H9 (cell line): ENCODE results near the gene NUDT3. TPM values are rescaled to one million over a fixed set of nuclear protein-coding genes. Genes with fewer than 3 reads are reported as not detected.

ENCODE experiments used
- DNase-seq: peaks from one replicate; pipeline ENCODE4 v3.0.0-alpha.2; 2017
- H2AFZ ChIP-seq: one replicate; pipeline ENCODE4 v1.6.1; 2013; ENCODE audit warnings: mild to moderate bottlenecking, low read length, control low read depth, moderate library complexity
- H2AK5ac ChIP-seq: 2 replicates; pipeline ENCODE4 v1.6.1; 2013; ENCODE audit warnings: low read length, control low read depth, mixed read lengths; ENCODE audit not compliant: insufficient read length
- H2BK120ac ChIP-seq: one replicate; pipeline ENCODE4 v1.6.1; 2013; ENCODE audit warnings: low read depth, mild to moderate bottlenecking, low read length, control low read depth, inconsistent platforms; ENCODE audit not compliant: poor library complexity, severe bottlenecking
- H2BK12ac ChIP-seq: 2 replicates; pipeline ENCODE4 v1.6.1; 2013; ENCODE audit warnings: low read length, control low read depth, mixed read lengths, low read depth; ENCODE audit not compliant: insufficient read length
- H2BK15ac ChIP-seq: 2 replicates; pipeline ENCODE4 v1.6.1; 2013; ENCODE audit warnings: low read depth, low read length, control low read depth
- H2BK20ac ChIP-seq: one replicate; pipeline ENCODE4 v1.6.1; 2013; ENCODE audit warnings: low read depth, mild to moderate bottlenecking, low read length, control low read depth, inconsistent platforms; ENCODE audit not compliant: poor library complexity, severe bottlenecking
- H2BK5ac ChIP-seq: 2 replicates; pipeline ENCODE4 v1.6.1; 2013; ENCODE audit warnings: low read length, control low read depth, mixed read lengths; ENCODE audit not compliant: insufficient read length
- H3K14ac ChIP-seq: 2 replicates; pipeline ENCODE4 v1.6.1; 2013; ENCODE audit warnings: low read length, control low read depth; ENCODE audit not compliant: insufficient read depth
- H3K18ac ChIP-seq: 2 replicates; pipeline ENCODE4 v1.6.1; 2013; ENCODE audit warnings: low read depth, mild to moderate bottlenecking, mixed read lengths, low read length, control low read depth; ENCODE audit not compliant: insufficient read length
- H3K23ac ChIP-seq: 2 replicates; pipeline ENCODE4 v1.6.1; 2013; ENCODE audit warnings: low read length, control low read depth, mixed read lengths, low read depth; ENCODE audit not compliant: insufficient read length
- H3K23me2 ChIP-seq: 2 replicates; pipeline ENCODE4 v1.6.1; 2013; ENCODE audit warnings: low read depth, mild to moderate bottlenecking, mixed read lengths, low read length, control low read depth; ENCODE audit not compliant: insufficient read length, poor library complexity, severe bottlenecking
- H3K27ac ChIP-seq: 2 replicates; pipeline ENCODE4 v1.5.1; 2013; ENCODE audit warnings: low read length, control low read depth, mixed read lengths, low read depth; ENCODE audit not compliant: insufficient read length
- H3K27me3 ChIP-seq: 2 replicates; pipeline ENCODE4 v1.6.1; 2013; ENCODE audit warnings: low read length, control low read depth, inconsistent platforms; ENCODE audit not compliant: insufficient read depth
- H3K4ac ChIP-seq: 2 replicates; pipeline ENCODE4 v1.6.1; 2013; ENCODE audit warnings: low read depth, mild to moderate bottlenecking, control low read depth, inconsistent platforms, low read length, moderate library complexity
- H3K4me1 ChIP-seq: 2 replicates; pipeline ENCODE4 v1.6.1; 2013; ENCODE audit warnings: low read length, control low read depth, inconsistent platforms; ENCODE audit not compliant: insufficient read depth
- H3K4me2 ChIP-seq: 2 replicates; pipeline ENCODE4 v1.6.1; 2013; ENCODE audit warnings: low read length, control low read depth, mixed read lengths; ENCODE audit not compliant: insufficient read length, insufficient read depth
- H3K56ac ChIP-seq: 2 replicates; pipeline ENCODE4 v1.6.1; 2013; ENCODE audit warnings: low read depth, mild to moderate bottlenecking, mixed read lengths, low read length, control low read depth; ENCODE audit not compliant: insufficient read length
- H3K79me1 ChIP-seq: 2 replicates; pipeline ENCODE4 v1.6.1; 2013; ENCODE audit warnings: low read depth, mild to moderate bottlenecking, moderate library complexity, low read length, control low read depth, inconsistent platforms; ENCODE audit not compliant: insufficient read depth, poor library complexity, severe bottlenecking
- H3K79me2 ChIP-seq: 2 replicates; pipeline ENCODE4 v1.6.1; 2013; ENCODE audit warnings: low read length, control low read depth, inconsistent platforms; ENCODE audit not compliant: insufficient read depth
- H3K9ac ChIP-seq: 2 replicates; pipeline ENCODE4 v1.6.1; 2013; ENCODE audit warnings: low read length, control low read depth, mixed read lengths; ENCODE audit not compliant: insufficient read length; ENCODE audit errors: extremely low read depth
- H3K9me3 ChIP-seq: one replicate; pipeline ENCODE4 v1.6.1; 2013; ENCODE audit warnings: low read depth, low read length, inconsistent platforms; ENCODE audit not compliant: control insufficient read depth
- H3T11ph ChIP-seq: one replicate; pipeline ENCODE4 v1.6.1; 2013; ENCODE audit warnings: mild to moderate bottlenecking, low read length, control low read depth, inconsistent platforms
- H4K20me1 ChIP-seq: one replicate; pipeline ENCODE4 v1.6.1; 2013; ENCODE audit not compliant: control insufficient read depth, insufficient read length, insufficient read depth
- H4K5ac ChIP-seq: 2 replicates; pipeline ENCODE4 v1.6.1; 2013; ENCODE audit warnings: low read depth, mild to moderate bottlenecking, mixed read lengths, low read length, control low read depth; ENCODE audit not compliant: insufficient read length
- H4K8ac ChIP-seq: replicated peaks from 2 replicates; pipeline ENCODE4 v1.6.1; 2013; ENCODE audit warnings: low read length, control low read depth, mixed read lengths, low read depth; ENCODE audit not compliant: insufficient read length
- H4K91ac ChIP-seq: 2 replicates; pipeline ENCODE4 v1.6.1; 2013; ENCODE audit warnings: low read depth, mild to moderate bottlenecking, moderate library complexity, mixed read lengths, low read length, control low read depth; ENCODE audit not compliant: insufficient read length
- H3K27ac Mint-ChIP-seq, 3 experiments: 2 replicates in 2 of 3; 3 replicates in 1 of 3; pipeline ENCODE4 v1.8.0; 2020 to 2021; ENCODE audit warnings: mixed read lengths in 3 of 3, mild to moderate bottlenecking in 1 of 3, moderate library complexity in 1 of 3
- H3K27me3 Mint-ChIP-seq: 2 replicates; pipeline ENCODE4 v1.8.0; 2021; ENCODE audit warnings: low read depth, mild to moderate bottlenecking, moderate library complexity, mixed read lengths
- H3K36me3 Mint-ChIP-seq, 3 experiments: 2 replicates in 2 of 3; 3 replicates in 1 of 3; pipeline ENCODE4 v1.8.0; 2020 to 2021; ENCODE audit warnings: low read depth in 3 of 3, mixed read lengths in 3 of 3; ENCODE audit not compliant: insufficient read depth in 1 of 3
- H3K4me1 Mint-ChIP-seq, 2 experiments: 2 replicates each; pipeline ENCODE4 v1.8.0; 2020; ENCODE audit warnings: mixed read lengths in 2 of 2
- H3K4me3 Mint-ChIP-seq, 2 experiments: 2 replicates in 1 of 2; 3 replicates in 1 of 2; pipeline ENCODE4 v1.8.0; 2020 to 2021; ENCODE audit warnings: mild to moderate bottlenecking in 2 of 2, mixed read lengths in 2 of 2, moderate library complexity in 1 of 2
- H3K9me3 Mint-ChIP-seq, 2 experiments: 2 replicates in 1 of 2; 3 replicates in 1 of 2; pipeline ENCODE4 v1.8.0; 2020; ENCODE audit warnings: mild to moderate bottlenecking in 2 of 2, mixed read lengths in 2 of 2, moderate library complexity in 1 of 2
- WGBS: extraction: QIAGEN DNeasy Blood & Tissue Kit; methylation state at CpG from one replicate; pipeline ENCODE4 v1.1.7; 2013; ENCODE audit warnings: missing lambda C conversion rate, low lambda C conversion rate, mixed read lengths; ENCODE audit not compliant: insufficient read length; ENCODE audit errors: extremely low coverage; 5-methylcytosine and 5-hydroxymethylcytosine counted together
- total RNA-seq: library from RNA; stranded (reverse); gene quantifications from 2 replicates; pipeline ENCODE4 v1.2.1, GENCODE V29; 2021
- TF ChIP-seq, protein P1 (sequence below): fragments of 200-600 bp; sonication (generic); conservative IDR thresholded peaks from 3 replicates; pipeline ENCODE4 v1.8.0; 2021; ENCODE audit warnings: antibody characterized with exemption, mild to moderate bottlenecking

The NUDT3 gene
- total RNA-seq, 1 experiment from 2014 or later, result 23.6 TPM

DNA sequence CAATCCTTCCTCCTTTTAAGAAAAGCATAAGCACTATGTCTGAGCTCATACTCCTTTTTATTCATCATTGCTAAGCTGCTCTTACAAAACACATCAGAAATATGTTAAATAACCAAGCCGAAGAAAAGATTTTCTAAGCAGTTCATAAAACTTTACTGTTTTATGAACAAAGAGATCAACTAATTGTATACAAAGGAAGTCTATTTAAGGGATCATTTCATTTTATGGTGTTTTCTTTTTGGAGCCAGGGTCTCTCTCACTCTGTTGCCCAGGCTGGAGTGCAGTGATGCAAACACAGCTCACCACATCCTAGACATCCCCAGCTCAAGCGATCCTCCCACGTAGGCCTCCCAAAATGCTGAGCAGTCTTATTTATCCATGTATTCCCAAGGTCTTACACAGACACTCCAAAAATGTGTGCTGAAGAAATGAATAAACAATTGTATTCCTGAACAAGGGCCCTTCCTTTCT, 9.3 kb downstream of the NUDT3 start:
- Histone ChIP-seq H3K9ac (no peak overlapping the region), H2BK12ac (no peak overlapping the region), H3K56ac (no peak overlapping the region), H3K23ac (no peak overlapping the region), H3K14ac (no peak overlapping the region), H4K5ac (no peak overlapping the region), H4K91ac (no peak overlapping the region), H3K18ac (no peak overlapping the region), H2BK20ac (no peak overlapping the region), H3K27me3 (no peaks in the 10 kb centered on the region), H3K9me3 (no peaks in the 10 kb centered on the region), H2BK120ac (no peak overlapping the region), H2AFZ (no peak overlapping the region), H2AK5ac (no peak overlapping the region), H3K4me1 (peaks cover 2% of the 10 kb centered on the region), H3T11ph (no peak overlapping the region), H3K4ac (no peak overlapping the region), H3K79me1 (peaks cover 5% of the 10 kb centered on the region), H3K23me2 (no peaks in the 10 kb centered on the region), H3K27ac (no peak overlapping the region), H4K20me1 (no peaks in the 10 kb centered on the region), H3K4me2 (no peak overlapping the region), H2BK15ac (no peak overlapping the region), H2BK5ac (no peak overlapping the region), H3K79me2 (peaks cover 20% of the 10 kb centered on the region; the same call in 1 of the 2 replicates), H4K8ac (no peak overlapping the region)
- Mint-ChIP-seq H3K27me3 (no peaks in the 10 kb centered on the region), H3K9me3 (no peaks in the 10 kb centered on the region), H3K36me3 (peaks cover 0 to 3% (median 0%) of the 10 kb centered on the region in 3 experiments; a peak in 1 of 7 replicates), H3K4me1 (peaks cover 31 to 45% of the 10 kb centered on the region in 2 experiments), H3K27ac (peak overlapping the region; percentile 16 to 65 (median 19); a peak in 3 of 7 replicates), H3K4me3 (no peak overlapping the region)
- DNase-seq, result no peak
- TF ChIP-seq, protein P1, sequence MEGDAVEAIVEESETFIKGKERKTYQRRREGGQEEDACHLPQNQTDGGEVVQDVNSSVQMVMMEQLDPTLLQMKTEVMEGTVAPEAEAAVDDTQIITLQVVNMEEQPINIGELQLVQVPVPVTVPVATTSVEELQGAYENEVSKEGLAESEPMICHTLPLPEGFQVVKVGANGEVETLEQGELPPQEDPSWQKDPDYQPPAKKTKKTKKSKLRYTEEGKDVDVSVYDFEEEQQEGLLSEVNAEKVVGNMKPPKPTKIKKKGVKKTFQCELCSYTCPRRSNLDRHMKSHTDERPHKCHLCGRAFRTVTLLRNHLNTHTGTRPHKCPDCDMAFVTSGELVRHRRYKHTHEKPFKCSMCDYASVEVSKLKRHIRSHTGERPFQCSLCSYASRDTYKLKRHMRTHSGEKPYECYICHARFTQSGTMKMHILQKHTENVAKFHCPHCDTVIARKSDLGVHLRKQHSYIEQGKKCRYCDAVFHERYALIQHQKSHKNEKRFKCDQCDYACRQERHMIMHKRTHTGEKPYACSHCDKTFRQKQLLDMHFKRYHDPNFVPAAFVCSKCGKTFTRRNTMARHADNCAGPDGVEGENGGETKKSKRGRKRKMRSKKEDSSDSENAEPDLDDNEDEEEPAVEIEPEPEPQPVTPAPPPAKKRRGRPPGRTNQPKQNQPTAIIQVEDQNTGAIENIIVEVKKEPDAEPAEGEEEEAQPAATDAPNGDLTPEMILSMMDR, result no peak
- no CpG with 5 or more reads among the region's 3 CpGs for WGBS
